HepG2 (cell line): ENCODE data around the gene ANKRD39. TPM values are rescaled to one million over a fixed set of nuclear protein-coding genes. Genes with fewer than 3 reads are reported as not detected.
A peak's percentile ranks its signal among the peaks of the same experiment; 100 is the strongest.

ENCODE experiments used
- ARNTL ChIP-seq: sonication (generic); formaldehyde crosslinking; IDR thresholded peaks from 2 replicates; pipeline ENCODE4 v1.4.0; 2020; ENCODE audit warnings: mild to moderate bottlenecking, missing genetic modification reagents
- CEBPG ChIP-seq: IDR thresholded peaks from 2 replicates; pipeline ENCODE4 v1.6.1; 2016
- CERS6 ChIP-seq: sonication (generic); formaldehyde crosslinking; IDR thresholded peaks from 2 replicates; pipeline ENCODE4 v1.5.0; 2020; ENCODE audit warnings: missing genetic modification reagents
- CHCHD3 ChIP-seq: sonication (generic); formaldehyde crosslinking; IDR thresholded peaks from 2 replicates; pipeline ENCODE4 v1.8.0; 2022; ENCODE audit warnings: mild to moderate bottlenecking, missing genetic modification reagents, moderate library complexity
- DMAP1 ChIP-seq: IDR thresholded peaks from 2 replicates; pipeline ENCODE4 v1.6.1; 2016
- DNMT1 ChIP-seq: sonication (generic); formaldehyde crosslinking; IDR thresholded peaks from 2 replicates; pipeline ENCODE4 v1.5.1; 2020; ENCODE audit warnings: mild to moderate bottlenecking, missing genetic modification reagents
- HHEX ChIP-seq: IDR thresholded peaks from 2 replicates; pipeline ENCODE4 v1.6.1; 2016; ENCODE audit warnings: control low read depth
- JUNB ChIP-seq: sonication (generic); formaldehyde crosslinking; IDR thresholded peaks from 2 replicates; pipeline ENCODE4 v1.8.0; 2022; ENCODE audit warnings: missing genetic modification reagents, mild to moderate bottlenecking, borderline replicate concordance
- KLF6 ChIP-seq: IDR thresholded peaks from 2 replicates; pipeline ENCODE4 v1.8.0; 2016; ENCODE audit warnings: missing biosample characterization, missing genetic modification reagents
- MED13 ChIP-seq: sonication (generic); formaldehyde crosslinking; IDR thresholded peaks from 2 replicates; pipeline ENCODE4 v1.5.0; 2020; ENCODE audit warnings: missing genetic modification reagents
- NFYB ChIP-seq: sonication (generic); formaldehyde crosslinking; IDR thresholded peaks from 2 replicates; pipeline ENCODE4 v1.4.0; 2020; ENCODE audit warnings: missing genetic modification reagents
- NPAS2 ChIP-seq: sonication (generic); formaldehyde crosslinking; IDR thresholded peaks from 2 replicates; pipeline ENCODE4 v1.8.0; 2022; ENCODE audit warnings: mild to moderate bottlenecking, missing genetic modification reagents, borderline replicate concordance
- NR2C2 ChIP-seq: sonication (generic); formaldehyde crosslinking; IDR thresholded peaks from 2 replicates; pipeline ENCODE4 v1.4.0; 2020; ENCODE audit warnings: missing genetic modification reagents, mild to moderate bottlenecking, moderate library complexity, borderline replicate concordance
- NRL ChIP-seq: sonication (generic); formaldehyde crosslinking; IDR thresholded peaks from 2 replicates; pipeline ENCODE4 v1.5.0; 2020; ENCODE audit warnings: missing genetic modification reagents, mild to moderate bottlenecking, moderate library complexity, borderline replicate concordance
- PHB2 ChIP-seq: fragments of 450-650 bp; IDR thresholded peaks from 2 replicates; pipeline ENCODE4 v1.6.1; 2018; ENCODE audit not compliant: partially characterized antibody
- RFX3 ChIP-seq: IDR thresholded peaks from 2 replicates; pipeline ENCODE4 v1.6.1; 2016; ENCODE audit warnings: missing biosample characterization, missing genetic modification reagents
- SP2 ChIP-seq: sonication (generic); formaldehyde crosslinking; IDR thresholded peaks from 2 replicates; pipeline ENCODE4 v1.5.1; 2020; ENCODE audit warnings: mild to moderate bottlenecking, missing genetic modification reagents
- SRSF4 ChIP-seq: fragments of 200-400 bp; formaldehyde crosslinking; IDR thresholded peaks from one replicate; pipeline ENCODE4 v1.6.1; 2018; ENCODE audit warnings: mild to moderate bottlenecking, low read depth, low read length, moderate library complexity; ENCODE audit not compliant: poor library complexity, severe bottlenecking
- UBTF ChIP-seq: sonication (generic); formaldehyde crosslinking; IDR thresholded peaks from 2 replicates; pipeline ENCODE4 v1.4.0; 2020; ENCODE audit warnings: mild to moderate bottlenecking, missing genetic modification reagents
- ZBTB3 ChIP-seq: sonication (generic); formaldehyde crosslinking; IDR thresholded peaks from 2 replicates; pipeline ENCODE4 v1.4.0; 2020; ENCODE audit warnings: low read depth, mild to moderate bottlenecking, moderate library complexity, missing genetic modification reagents, borderline replicate concordance
- ZMYM3 ChIP-seq: sonication (generic); formaldehyde crosslinking; IDR thresholded peaks from 2 replicates; pipeline ENCODE4 v1.5.1; 2020; ENCODE audit warnings: mild to moderate bottlenecking, missing genetic modification reagents
- ZNF121 ChIP-seq: sonication (generic); formaldehyde crosslinking; IDR thresholded peaks from 2 replicates; pipeline ENCODE4 v1.5.0; 2020; ENCODE audit warnings: mild to moderate bottlenecking, missing genetic modification reagents
- ZNF432 ChIP-seq: sonication (generic); formaldehyde crosslinking; IDR thresholded peaks from 2 replicates; pipeline ENCODE4 v1.5.0; 2020; ENCODE audit warnings: missing genetic modification reagents, mild to moderate bottlenecking, borderline replicate concordance
- ZNF598 ChIP-seq: sonication (generic); formaldehyde crosslinking; IDR thresholded peaks from 2 replicates; pipeline ENCODE4 v1.5.1; 2020; ENCODE audit warnings: mild to moderate bottlenecking, missing genetic modification reagents, borderline replicate concordance
- ZNF605 ChIP-seq: sonication (generic); formaldehyde crosslinking; IDR thresholded peaks from 2 replicates; pipeline ENCODE4 v1.8.0; 2022; ENCODE audit warnings: mild to moderate bottlenecking, missing genetic modification reagents
- ZNF674 ChIP-seq: sonication (generic); formaldehyde crosslinking; IDR thresholded peaks from 2 replicates; pipeline ENCODE4 v1.5.0; 2020; ENCODE audit warnings: low read depth, mild to moderate bottlenecking, missing genetic modification reagents
- ZNF772 ChIP-seq: sonication (generic); formaldehyde crosslinking; IDR thresholded peaks from 2 replicates; pipeline ENCODE4 v1.5.0; 2020; ENCODE audit warnings: mild to moderate bottlenecking, missing genetic modification reagents
- ZNF775 ChIP-seq: sonication (generic); formaldehyde crosslinking; IDR thresholded peaks from 2 replicates; pipeline ENCODE4 v1.4.0; 2020; ENCODE audit warnings: missing genetic modification reagents, mild to moderate bottlenecking, moderate library complexity, borderline replicate concordance
- polyA plus RNA-seq, 8 experiments: library from polyadenylated mRNA; depleted of rRNA in 3 of 8; stranded (reverse) in 7 of 8; unstranded in 1 of 8; fragments of >200 nt; fragmentation: Illumina TruSeq in 4 of 8; extraction: Trizol in 4 of 8; gene quantifications; 2 replicates each; pipeline versions ENCODE4 v1.2.1 to v1.2.3, GENCODE V29; 2011 to 2016; ENCODE audit warnings: low read depth in 4 of 8, missing spikeins in 1 of 8, mixed read lengths in 1 of 8; ENCODE audit not compliant: insufficient read depth in 1 of 8
- total RNA-seq, 5 experiments: library from RNA; depleted of rRNA; stranded (reverse); fragments of >200 nt; fragmentation: Illumina TruSeq; extraction: Trizol; gene quantifications; 2 replicates each; pipeline ENCODE4 v1.2.3, GENCODE V29; 2016; ENCODE audit warnings: low read depth in 1 of 5
- TF ChIP-seq, protein P1 (sequence below), 2 experiments: sonication (generic) in 1 of 2; formaldehyde crosslinking in 1 of 2; IDR thresholded peaks; 2 replicates each; pipeline versions ENCODE4 v1.5.1 to v1.6.1; 2011 to 2020; ENCODE audit warnings: borderline replicate concordance in 1 of 2, low read depth in 1 of 2, low read length in 1 of 2, mild to moderate bottlenecking in 1 of 2, missing genetic modification reagents in 1 of 2, moderate library complexity in 1 of 2

ANKRD39 gene
- total and polyA plus RNA-seq, 2 of the 13 experiments (the other 11 are each of a cell fraction or from before 2014, with no cell fraction given) = 23.2 to 24.8 TPM

DNA sequence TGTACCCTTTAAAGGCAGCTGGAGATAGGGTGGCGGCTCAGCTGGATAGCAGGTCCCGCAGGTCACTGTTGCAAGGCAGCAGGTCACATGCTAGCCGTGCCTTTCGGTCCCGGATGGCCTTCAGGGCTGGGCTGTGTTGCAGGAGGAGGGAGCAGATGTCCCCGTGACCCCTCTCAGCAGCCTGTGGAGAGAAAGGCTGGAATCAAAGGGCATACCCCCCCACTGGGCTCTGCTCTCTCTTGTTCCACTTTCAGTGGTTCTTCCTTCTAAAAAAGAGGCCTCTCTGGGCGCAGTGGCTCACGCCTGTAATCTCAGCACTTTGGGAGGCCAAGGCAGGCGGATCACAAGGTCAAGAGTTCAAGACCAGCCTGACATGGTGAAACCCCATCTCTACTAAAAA, 9.6 kb downstream of the ANKRD39 start (continued):
- TF ChIP-seq UBTF (CRISPR knock-in tag) = peak; percentile 53
- TF ChIP-seq DMAP1 (CRISPR knock-in tag) = no peak
- TF ChIP-seq KLF6 (CRISPR knock-in tag) = no peak
- TF ChIP-seq ZMYM3 (CRISPR knock-in tag) = no peak
- no peak for TF ChIP-seq DNMT1 (CRISPR knock-in tag)
- TF ChIP-seq CHCHD3 (CRISPR knock-in tag) = no peak
- TF ChIP-seq ZBTB3 (CRISPR knock-in tag) = no peak
- TF ChIP-seq HHEX (CRISPR knock-in tag) = no peak
- TF ChIP-seq ZNF605 = no peak
- TF ChIP-seq NRL = no peak
- TF ChIP-seq PHB2 = no peak
- TF ChIP-seq ARNTL (CRISPR knock-in tag) = 0 out of 2 replicates have a peak, but pooled peaks have one; percentile 53
- TF ChIP-seq ZNF772 = no peak
- no peak for TF ChIP-seq JUNB (CRISPR knock-in tag)
- 0 out of 2 replicates have a peak, but pooled peaks have one; percentile 28 for TF ChIP-seq ZNF598 (CRISPR knock-in tag)
- no peak for TF ChIP-seq SRSF4
- TF ChIP-seq RFX3 (CRISPR knock-in tag) = no peak
- no peak for TF ChIP-seq CERS6 (CRISPR knock-in tag)
- TF ChIP-seq CEBPG (CRISPR knock-in tag) = no peak
- TF ChIP-seq ZNF432 (CRISPR knock-in tag) = no peak
- TF ChIP-seq, protein P1, sequence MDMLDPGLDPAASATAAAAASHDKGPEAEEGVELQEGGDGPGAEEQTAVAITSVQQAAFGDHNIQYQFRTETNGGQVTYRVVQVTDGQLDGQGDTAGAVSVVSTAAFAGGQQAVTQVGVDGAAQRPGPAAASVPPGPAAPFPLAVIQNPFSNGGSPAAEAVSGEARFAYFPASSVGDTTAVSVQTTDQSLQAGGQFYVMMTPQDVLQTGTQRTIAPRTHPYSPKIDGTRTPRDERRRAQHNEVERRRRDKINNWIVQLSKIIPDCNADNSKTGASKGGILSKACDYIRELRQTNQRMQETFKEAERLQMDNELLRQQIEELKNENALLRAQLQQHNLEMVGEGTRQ (IDR thresholded peaks at IDR 0.05; ENCODE audit: low read depth, low read length) = peak; percentile 49
- TF ChIP-seq, protein P1 (CRISPR knock-in tag; IDR thresholded peaks at IDR 0.05; ENCODE audit: borderline replicate concordance) = no peak
- TF ChIP-seq ZNF121 (CRISPR knock-in tag) = no peak
- TF ChIP-seq NR2C2 (CRISPR knock-in tag) = peak; percentile 55
- TF ChIP-seq NFYB = no peak
- no peak for TF ChIP-seq NPAS2 (CRISPR knock-in tag)
- TF ChIP-seq ZNF775 (CRISPR knock-in tag) = no peak
- TF ChIP-seq MED13 = no peak
- no peak for TF ChIP-seq ZNF674
- no peak for TF ChIP-seq SP2 (CRISPR knock-in tag)
